ENCODE data around the gene AHCYL2.

Gene AHCYL2

GRCh38 chr7:129332254-129333035 lies 107.6 kb downstream of the AHCYL2 start:
- TF ChIP-seq EZH2phosphoT487 (IDR thresholded peaks at IDR 0.05; ENCODE audit: borderline replicate concordance, low read length) (no peak), CTCF (IDR thresholded peaks at IDR 0.05; ENCODE audit: low read depth, low read length, poor library complexity, severe bottlenecking) (no peak)
- no peaks in the 10 kb centered on the region for H3K9me3 ChIP-seq (ENCODE audit: control insufficient read depth, insufficient read depth, low read length)
- no peak overlapping the region for H3K27ac ChIP-seq (ENCODE audit: low read depth, low read length)
- no peaks in the 10 kb centered on the region for H3K27me3 ChIP-seq (ENCODE audit: control insufficient read depth, low read length)
- H3K4me3 ChIP-seq (ENCODE audit: low read length): no peak overlapping the region
- H3K79me2 ChIP-seq (ENCODE audit: control insufficient read depth, low read length): no peaks in the 10 kb centered on the region
- H4K20me1 ChIP-seq (ENCODE audit: control insufficient read depth, insufficient read depth, low read depth, low read length): no peaks in the 10 kb centered on the region
- no peaks in the 10 kb centered on the region for H3F3A ChIP-seq (ENCODE audit: control insufficient read depth, insufficient read depth)
- H3K4me1 ChIP-seq (ENCODE audit: control insufficient read depth, low read length): no peaks in the 10 kb centered on the region
- H3K9me2 ChIP-seq (replicated peaks; ENCODE audit: control insufficient read depth, low read length): no peaks in the 10 kb centered on the region
- H3K4me2 ChIP-seq (ENCODE audit: low read length): no peak overlapping the region
- no peaks in the 10 kb centered on the region for H3K36me3 ChIP-seq (ENCODE audit: control insufficient read depth, low read length)

GRCh38 chr7:129334473-129334872 lies 109.6 kb downstream of the AHCYL2 start:
- TF ChIP-seq EZH2phosphoT487 (IDR thresholded peaks at IDR 0.05; ENCODE audit: borderline replicate concordance, low read length) (no peak), CTCF (IDR thresholded peaks at IDR 0.05; ENCODE audit: low read depth, low read length, poor library complexity, severe bottlenecking) (peak; percentile 18)
- H3K4me3 ChIP-seq (ENCODE audit: low read length): no peak overlapping the region

GRCh38 chr7:129338450-129338849 lies 113.6 kb downstream of the AHCYL2 start:
- no peaks in the 10 kb centered on the region; the same call in 1 of the 2 replicates for H4K20me1 ChIP-seq (ENCODE audit: control insufficient read depth, insufficient read depth, low read depth, low read length)
- H3K79me2 ChIP-seq (ENCODE audit: control insufficient read depth, low read length): no peaks in the 10 kb centered on the region
- no peak overlapping the region for H3K27ac ChIP-seq (ENCODE audit: low read depth, low read length)
- no peaks in the 10 kb centered on the region for H3K9me2 ChIP-seq (replicated peaks; ENCODE audit: control insufficient read depth, low read length)
- H3K27me3 ChIP-seq (ENCODE audit: control insufficient read depth, low read length): no peaks in the 10 kb centered on the region
- no peaks in the 10 kb centered on the region; the same call in 1 of the 2 replicates for H3F3A ChIP-seq (ENCODE audit: control insufficient read depth, insufficient read depth)
- no peaks in the 10 kb centered on the region for H3K9me3 ChIP-seq (ENCODE audit: control insufficient read depth, insufficient read depth, low read length)
- H3K4me1 ChIP-seq (ENCODE audit: control insufficient read depth, low read length): peaks cover 4% of the 10 kb centered on the region
- H3K36me3 ChIP-seq (ENCODE audit: control insufficient read depth, low read length): no peaks in the 10 kb centered on the region
- H3K4me3 ChIP-seq (ENCODE audit: low read length): no peak overlapping the region
- H3K4me2 ChIP-seq (ENCODE audit: low read length): no peak overlapping the region
- TF ChIP-seq CTCF (IDR thresholded peaks at IDR 0.05; ENCODE audit: low read depth, low read length, poor library complexity, severe bottlenecking) (no peak), EZH2phosphoT487 (IDR thresholded peaks at IDR 0.05; ENCODE audit: borderline replicate concordance, low read length) (no peak)

More at GRCh38 chr7:129334473-129334872, 109.6 kb downstream of the AHCYL2 start:
- H3K36me3 ChIP-seq (ENCODE audit: control insufficient read depth, low read length): no peaks in the 10 kb centered on the region
- H3K27ac ChIP-seq (ENCODE audit: low read depth, low read length): no peak overlapping the region
- no peaks in the 10 kb centered on the region for H3K27me3 ChIP-seq (ENCODE audit: control insufficient read depth, low read length)
- no peak overlapping the region for H3K4me2 ChIP-seq (ENCODE audit: low read length)
- no peaks in the 10 kb centered on the region for H3K4me1 ChIP-seq (ENCODE audit: control insufficient read depth, low read length)
- H4K20me1 ChIP-seq (ENCODE audit: control insufficient read depth, insufficient read depth, low read depth, low read length): no peaks in the 10 kb centered on the region; the same call in 1 of the 2 replicates
- H3K79me2 ChIP-seq (ENCODE audit: control insufficient read depth, low read length): no peaks in the 10 kb centered on the region
- no peaks in the 10 kb centered on the region for H3F3A ChIP-seq (ENCODE audit: control insufficient read depth, insufficient read depth)
- no peaks in the 10 kb centered on the region for H3K9me3 ChIP-seq (ENCODE audit: control insufficient read depth, insufficient read depth, low read length)
- H3K9me2 ChIP-seq (replicated peaks; ENCODE audit: control insufficient read depth, low read length): no peaks in the 10 kb centered on the region
